Pancreas (tissue), 10 donors: ENCODE data around the gene HSPD1. TPM values are rescaled to one million over a fixed set of nuclear protein-coding genes. Genes with fewer than 3 reads are reported as not detected.

Experiments used
- ATAC-seq, 4 donors: fragments of 200-7000 bp; cut with Tn5 transposase; one replicate each; pipeline versions ENCODE4 v1.8.0 to v1.9.1; 2020; ENCODE audit warnings: mild to moderate bottlenecking in 4 of 4, moderate library complexity in 4 of 4
- DNase-seq, 6 donors: peaks; one replicate each; pipeline ENCODE4 v3.0.0-alpha.2; 2020
- FAIRE-seq: peaks from 2 replicates; lab custom pipeline; 2012; peaks lifted over from hg19 to GRCh38; lab: Jason Lieb, UNC
- H3K27ac ChIP-seq, 4 donors: fragments of 200-600 bp; sonication (generic); 1 replicate in 3 of 4; 2 replicates in 1 of 4; pipeline versions ENCODE4 v1.5.0 to v1.8.0; 2020
- H3K27me3 ChIP-seq, 4 donors: fragments of 200-600 bp; one replicate each; pipeline ENCODE4 v1.8.0; 2021
- H3K36me3 ChIP-seq, 3 donors: fragments of 200-600 bp; sonication (generic) in 1 of 3; one replicate each; pipeline versions ENCODE4 v1.5.0 to v1.8.0; 2020 to 2021
- H3K4me1 ChIP-seq, 3 donors: fragments of 200-600 bp; one replicate each; pipeline ENCODE4 v1.8.0; 2021
- H3K4me3 ChIP-seq, 4 donors: fragments of 200-600 bp; sonication (generic) in 2 of 4; one replicate each; pipeline versions ENCODE4 v1.5.0 to v1.8.0; 2020 to 2021
- H3K9me3 ChIP-seq, 4 donors: fragments of 200-600 bp; one replicate each; pipeline ENCODE4 v1.8.0; 2021
- CTCF ChIP-seq, 4 donors: fragments of 200-600 bp; sonication (generic) in 3 of 4; IDR thresholded peaks; one replicate each; pipeline versions ENCODE4 v1.5.0 to v1.8.0; 2021; ENCODE audit warnings: antibody characterized with exemption in 4 of 4
- WGBS, 2 donors: extraction: QIAGEN DNeasy Blood & Tissue Kit; methylation state at CpG; one replicate each; pipeline ENCODE4 v1.1.7; 2013; 5-methylcytosine and 5-hydroxymethylcytosine counted together
- intact Hi-C, 3 donors: fragments of 100-400 bp; cut with DNase I; formaldehyde crosslinking; loops; one replicate each; pipeline versions ENCODE4 v1.11.1 to v1.14.2; 2022
- polyA plus RNA-seq, 2 donors: library from polyadenylated mRNA; stranded (reverse); fragments of 200-250 nt; gene quantifications; one replicate each; pipeline ENCODE4 v1.2.3, GENCODE V29; 2013
- total RNA-seq, 6 donors: library from RNA; stranded (reverse); fragmentation: NEBNext Ultra II Directional in 4 of 6; extraction: Animal tissue kit (Norgen Biotek cat#: 25700) in 4 of 6; gene quantifications; one replicate each; pipeline versions ENCODE4 v1.2.1 to v1.2.4, GENCODE V29; 2021 to 2023
- donor health status: healthy with polysubstance abuse.
- donor health status: DM: no; HTN: no; CAD: no; lungs with moderate emphysema.
- donor health status: DM: no; HTN: no; CAD: no.
- donor health status: control.
- donor health status: control.
- donor health status: Bipolar disorder and iron deficiency.
- donor health status: DM: yes; HTN: yes; CAD: no.
- donor health status: DM: no; HTN: no; CAD: no.
- donor health status: DM: no; HTN: no; CAD: no.
- donor health status: DM: yes; HTN: yes; CAD: no.

HSPD1 gene
- total and polyA plus RNA-seq, 8 donors = 94.8 to 181 (median 137) TPM

GRCh38 chr2:197498937-197499593 lies 575 bp downstream of the HSPD1 start:
- H3K4me1 ChIP-seq = peaks cover 25 to 52% (median 38%) of the 10 kb centered on the region in 3 donors
- peak; percentile 30 to 47 (median 34) for ATAC-seq
- H3K27ac ChIP-seq = peak overlapping the region; percentile 86 to 100 (median 97)
- H3K4me3 ChIP-seq = peak overlapping the region; percentile 40 to 89 (median 74)
- WGBS, 2 donors = 0% methylated on average over 46 of the region's 46 CpGs
- no peak for TF ChIP-seq CTCF (IDR thresholded peaks at IDR 0.05)
- DNase-seq = peak; percentile 66 to 86 (median 72)
- peaks cover 0 to 26% (median 7%) of the 10 kb centered on the region in 3 donors for H3K36me3 ChIP-seq
- FAIRE-seq = no peak
- H3K27me3 ChIP-seq = no peaks in the 10 kb centered on the region
- intact Hi-C loops = no loop called here
- no peaks in the 10 kb centered on the region for H3K9me3 ChIP-seq

GRCh38 chr2:197498235-197498936 lies 1.3 kb downstream of the HSPD1 start:
- Histone ChIP-seq H3K27ac (peak overlapping the region; percentile 86 to 100 (median 97)), H3K36me3 (peaks cover 0 to 28% (median 11%) of the 10 kb centered on the region in 3 donors)

GRCh38 chr2:197497326-197497725 lies 2.3 kb downstream of the HSPD1 start:
- peak overlapping the region in 1 of 4 donors; percentile 100 for H3K27ac ChIP-seq
- intact Hi-C loops = no loop called here
- H3K4me3 ChIP-seq = peak overlapping the region in 1 of 4 donors; percentile 80
- ATAC-seq (no peak), FAIRE-seq (no peak), DNase-seq (no peak)
- no peaks in the 10 kb centered on the region for H3K27me3 ChIP-seq
- H3K9me3 ChIP-seq = no peaks in the 10 kb centered on the region
- no peak for TF ChIP-seq CTCF (IDR thresholded peaks at IDR 0.05)
- H3K36me3 ChIP-seq = peaks cover 6 to 39% (median 19%) of the 10 kb centered on the region in 3 donors
- H3K4me1 ChIP-seq = peaks cover 24 to 43% (median 28%) of the 10 kb centered on the region in 3 donors
- WGBS, 2 donors = 10% methylated on average over 2 of the region's 2 CpGs

More at GRCh38 chr2:197498235-197498936, 1.3 kb downstream of the HSPD1 start:
- intact Hi-C loops = no loop called here
- TF ChIP-seq CTCF (IDR thresholded peaks at IDR 0.05) = no peak
- ATAC-seq (no peak), FAIRE-seq (no peak), DNase-seq (no peak)
- H3K27me3 ChIP-seq = no peaks in the 10 kb centered on the region
- 5 to 6% methylated on average over 14 of the region's 14 CpGs for WGBS, 2 donors
- peaks cover 25 to 52% (median 38%) of the 10 kb centered on the region in 3 donors for H3K4me1 ChIP-seq
- H3K4me3 ChIP-seq = peak overlapping the region; percentile 40 to 89 (median 74)
- no peaks in the 10 kb centered on the region for H3K9me3 ChIP-seq

GRCh38 chr2:197496695-197497094 lies 2.9 kb downstream of the HSPD1 start:
- ATAC-seq (no peak), DNase-seq (no peak), FAIRE-seq (no peak)
- no peaks in the 10 kb centered on the region for H3K9me3 ChIP-seq
- H3K4me1 ChIP-seq = peaks cover 17 to 37% (median 27%) of the 10 kb centered on the region in 3 donors
- H3K27ac ChIP-seq = no peak overlapping the region
- H3K4me3 ChIP-seq = no peak overlapping the region
- peaks cover 10 to 45% (median 25%) of the 10 kb centered on the region in 3 donors for H3K36me3 ChIP-seq
- H3K27me3 ChIP-seq = no peaks in the 10 kb centered on the region
- TF ChIP-seq CTCF (IDR thresholded peaks at IDR 0.05) = no peak
- intact Hi-C loops = no loop called here
